Measurements from ENCODE around the gene TIE1. TPM values are rescaled to one million over a fixed set of nuclear protein-coding genes. Genes with fewer than 3 reads are reported as not detected.
A peak's percentile ranks its signal among the peaks of the same experiment; 100 is the strongest.

The TIE1 gene
- total and polyA plus RNA-seq, 9 of the 15 experiments (the other 6 are each of a cell fraction or from before 2014, with no cell fraction given), result 0.07 to 0.49 (median 0.14) TPM; not detected in 4

GRCh38 chr1:43366179-43366578 is 65.4 kb downstream of the TIE1 start:
- ATAC-seq (peak; percentile 19), DNase-seq (ENCODE audit: extremely low read depth in 1 of 4, low spot score in 3 of 4) (peak; percentile 50 to 74 (median 61)), FAIRE-seq (no peak)
- Histone ChIP-seq H3K4me2 (ENCODE audit: insufficient read depth, low read length) (peak overlapping the region; percentile 93), H3K27ac (ENCODE audit: extremely low read depth, low read depth, low read length) (no peak overlapping the region), H3K79me2 (ENCODE audit: control insufficient read depth, insufficient read depth, low read length) (peaks cover 47% of the 10 kb centered on the region), H3K36me3 (ENCODE audit: control insufficient read depth, insufficient read depth, low read length) (peaks cover 48% of the 10 kb centered on the region), H3K9ac (ENCODE audit: insufficient read depth in 1 of 2, low read depth in 2 of 2, low read length in 2 of 2) (peak overlapping the region; percentile 76 to 97; a peak in 3 of 4 replicates), H3K9me3 (replicated peaks; ENCODE audit: control insufficient read depth, insufficient read depth, low read depth, low read length) (no peaks in the 10 kb centered on the region), H3K9me1 (ENCODE audit: control insufficient read depth, insufficient read depth, low read length) (peaks cover 12% of the 10 kb centered on the region), H4K20me1 (replicated peaks; ENCODE audit: control insufficient read depth, insufficient read depth, low read length) (peaks cover 10% of the 10 kb centered on the region), H2AFZ (ENCODE audit: low read depth, low read length) (no peak overlapping the region), H3K4me1 (replicated peaks in 1 of 2; ENCODE audit: control insufficient read depth in 2 of 2, insufficient read depth in 2 of 2, low read length in 2 of 2) (peaks cover 34 to 47% of the 10 kb centered on the region in 2 experiments), H3K4me3 (peak overlapping the region; percentile 64), H3K27me3 (ENCODE audit: control insufficient read depth in 2 of 2, insufficient read depth in 2 of 2, low read length in 2 of 2) (no peaks in the 10 kb centered on the region)
- BruUV-seq (replicated peaks), result no TSS peak
- intact Hi-C loops (cut with micrococcal nuclease), result no loop called here
- CTCF ChIA-PET (ENCODE audit: low intra/inter-chr PET ratio), result no interaction called here
- in situ Hi-C loops (cut with MboI), result no loop called here
- POLR2A ChIA-PET, result interaction anchor here (0.6 to 1.6 kb wide), 3 partner anchors 8 to 16 kb away, joined by 4 to 5 read pairs (median 5); no protein-coding TSS in a partner anchor
- TF ChIP-seq ZBTB7A (IDR thresholded peaks at IDR 0.05; ENCODE audit: borderline replicate concordance, control insufficient read depth, low read depth, low read length) (peak; percentile 70; the same call in 1 of the 2 replicates), POLR2AphosphoS5 (IDR thresholded peaks at IDR 0.05; ENCODE audit: control insufficient read depth, insufficient read depth, low read depth, low read length) (no peak), MITF (IDR thresholded peaks at IDR 0.05) (no peak), RREB1 (CRISPR knock-in tag; IDR thresholded peaks at IDR 0.05) (no peak), MCM7 (IDR thresholded peaks at IDR 0.05) (no peak), EGR1 (conservative IDR thresholded peaks at IDR 0.05) (0 out of 2 replicates have a peak, but pooled peaks have one; percentile 20), ZNF507 (tag; conservative IDR thresholded peaks at IDR 0.05) (no peak), ZBTB11 (CRISPR knock-in tag; IDR thresholded peaks at IDR 0.05) (0 out of 6 replicates have a peak, but pooled peaks of 1 of the 3 experiments have one; percentile 10), MYNN (IDR thresholded peaks at IDR 0.05) (0 out of 2 replicates have a peak, but pooled peaks have one; percentile 11), MYNN (CRISPR knock-in tag; IDR thresholded peaks at IDR 0.05) (no peak)
- 25% methylated on average over 7 of the region's 11 CpGs for WGBS (ENCODE audit: insufficient coverage, low coverage, missing lambda C conversion rate)
